ENCODE results near the gene ATP8B3.

The ATP8B3 gene

DNA sequence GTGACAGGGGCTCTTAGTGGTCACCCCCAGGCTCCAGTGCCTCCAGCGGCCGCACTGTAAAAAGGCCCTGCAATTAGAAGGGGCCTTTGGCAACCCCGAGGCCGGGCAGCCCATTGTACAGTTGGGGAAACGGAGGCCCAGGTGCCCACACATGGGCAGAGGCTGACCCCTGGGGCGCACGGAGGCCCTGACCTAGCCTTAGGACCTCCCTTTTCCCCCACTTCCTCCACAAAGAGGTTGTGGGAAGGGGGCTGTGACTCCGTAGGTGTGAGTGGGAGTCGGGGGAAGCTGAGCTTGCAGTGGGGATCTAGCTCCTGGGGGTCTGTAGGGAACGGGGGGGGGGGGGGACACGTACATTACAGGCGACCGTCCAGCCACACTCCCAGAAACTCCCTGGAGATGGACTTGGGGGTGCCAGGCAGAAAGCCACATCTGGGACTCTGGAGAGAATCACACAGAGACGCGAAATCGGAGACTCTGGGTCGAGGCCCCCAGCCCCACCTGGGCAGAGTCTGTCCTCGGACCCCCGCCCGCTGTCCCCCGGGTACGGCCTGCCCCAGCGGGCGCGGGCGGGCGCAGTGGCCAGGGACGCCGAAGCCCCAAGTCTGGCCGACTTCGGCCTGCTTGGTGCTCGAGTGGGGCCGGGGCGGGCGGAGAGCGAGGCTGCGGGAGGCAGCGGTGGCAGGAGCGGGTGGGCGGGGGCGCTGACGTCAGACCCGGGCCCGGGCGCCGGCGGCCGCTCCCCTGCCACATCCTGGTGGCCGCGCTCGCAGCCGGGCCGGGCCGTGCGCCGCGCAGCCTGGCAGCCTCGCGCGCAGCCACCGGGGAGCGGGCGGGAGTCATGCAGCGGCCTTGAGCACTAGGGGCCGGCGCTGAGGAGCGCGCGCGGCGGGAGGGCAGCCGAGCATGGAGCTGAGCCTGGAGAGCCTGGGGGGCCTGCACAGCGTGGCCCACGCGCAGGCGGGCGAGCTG is 59.0 kb downstream of the ATP8B3 start, which contains the start of gene ONECUT3:
Gene ONECUT3, plus strand, starts transcription at position 750 of the 972 bp plus-strand sequence. Its CDS starts 157 bp downstream, at position 907.
- peak; percentile 58 for DNase-seq

DNA sequence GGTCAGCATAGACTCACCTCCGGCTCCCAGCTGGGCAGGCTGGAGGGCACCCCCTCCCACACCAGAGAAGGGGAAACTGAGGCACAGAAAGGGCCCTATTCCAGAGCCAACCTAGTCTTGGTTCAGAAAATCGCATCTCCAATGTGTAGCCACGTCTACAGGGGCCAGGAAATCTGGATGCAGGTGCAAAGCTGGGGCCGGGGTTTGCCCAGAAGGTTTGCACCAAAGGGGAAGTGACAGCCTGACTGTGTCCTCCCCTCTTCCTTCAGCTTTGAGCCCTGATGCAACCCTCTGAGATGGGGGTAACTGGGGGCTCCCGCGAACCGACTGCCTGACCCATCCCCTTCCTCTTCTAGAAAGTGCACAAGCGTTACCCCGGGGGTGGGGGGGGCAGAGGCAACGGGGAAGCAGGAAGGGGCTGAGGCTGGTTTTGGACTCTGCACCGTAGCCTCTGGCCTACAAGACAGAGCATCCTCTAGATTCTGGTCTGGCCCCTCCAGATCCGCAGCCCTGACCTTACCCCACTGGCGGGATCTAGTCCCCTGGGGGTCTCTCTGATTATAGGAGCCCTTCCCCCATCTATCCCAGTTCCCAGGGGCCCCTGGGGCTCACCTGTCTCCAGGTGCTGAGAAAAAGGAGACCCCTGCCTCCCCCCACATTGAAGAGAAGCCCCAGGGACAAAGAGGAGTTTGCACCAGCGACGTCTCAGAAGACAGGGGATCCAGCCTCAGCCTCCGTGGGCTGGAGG is 59.9 kb downstream of the ATP8B3 start:
- no peak for DNase-seq

DNA sequence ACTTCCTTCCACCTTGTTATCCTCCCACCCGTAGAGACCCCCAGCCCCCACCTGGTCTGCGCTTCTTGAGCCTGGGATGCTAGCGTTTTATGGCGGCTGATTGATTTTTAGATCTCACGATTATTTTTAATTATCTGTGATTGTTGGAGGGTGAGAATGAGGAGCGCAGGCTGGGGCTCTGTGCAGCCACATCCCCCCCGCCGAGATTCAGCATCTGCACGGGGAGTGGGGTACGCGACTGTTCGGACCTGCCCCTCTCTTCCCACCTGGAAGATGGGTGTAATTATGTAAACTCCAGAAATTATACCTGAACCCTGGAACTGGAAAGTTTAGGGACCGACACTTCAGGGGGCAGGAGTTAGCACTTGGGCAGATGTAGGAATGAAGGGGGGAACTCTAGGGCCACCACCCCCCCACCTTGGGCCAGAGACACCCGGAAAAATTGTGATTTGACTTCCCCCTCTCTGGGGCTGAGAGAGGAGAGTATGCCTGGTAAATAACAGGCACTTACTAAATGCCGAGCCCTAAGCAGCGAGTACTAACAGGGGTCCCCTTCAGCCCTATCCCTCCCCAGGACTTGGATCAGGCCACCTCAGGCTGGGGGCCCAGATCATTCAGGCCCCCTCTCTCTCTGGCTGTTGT is 60.6 kb downstream of the ATP8B3 start:
- no peak for DNase-seq

DNA sequence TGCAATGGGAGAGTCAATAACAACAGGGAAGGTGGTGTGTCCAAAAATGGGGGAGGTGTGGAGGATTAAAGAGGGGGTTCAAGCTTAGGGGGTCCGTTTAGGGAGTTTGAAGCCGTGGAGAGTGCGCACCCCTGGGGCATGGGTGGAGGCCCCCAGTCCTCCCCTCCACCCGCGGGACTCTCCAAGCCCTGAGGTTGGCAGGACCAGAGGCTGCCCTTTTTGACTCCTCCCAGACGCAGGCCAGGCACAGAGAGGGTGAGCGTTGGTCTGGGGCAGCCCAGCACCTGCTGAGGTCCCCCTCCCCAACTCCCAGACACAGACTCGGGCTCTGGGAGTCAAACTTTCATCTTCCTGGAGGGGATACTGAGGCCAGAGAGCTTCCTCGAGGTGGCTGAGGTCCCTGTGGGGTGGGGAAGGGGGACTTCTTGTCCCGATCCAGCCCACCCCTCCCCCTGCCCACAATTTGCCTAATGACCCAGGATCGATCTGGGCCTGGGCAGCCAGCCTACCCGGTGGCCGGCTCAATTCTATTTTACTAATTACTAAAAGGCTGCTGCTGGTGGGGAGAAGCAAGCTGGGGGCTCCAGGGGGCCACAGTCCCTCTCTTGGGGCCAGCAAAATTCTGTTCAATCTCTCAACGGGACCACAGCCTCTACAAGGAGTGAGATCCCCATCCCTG is 61.6 kb downstream of the ATP8B3 start:
- peak; percentile 22 for DNase-seq

DNA sequence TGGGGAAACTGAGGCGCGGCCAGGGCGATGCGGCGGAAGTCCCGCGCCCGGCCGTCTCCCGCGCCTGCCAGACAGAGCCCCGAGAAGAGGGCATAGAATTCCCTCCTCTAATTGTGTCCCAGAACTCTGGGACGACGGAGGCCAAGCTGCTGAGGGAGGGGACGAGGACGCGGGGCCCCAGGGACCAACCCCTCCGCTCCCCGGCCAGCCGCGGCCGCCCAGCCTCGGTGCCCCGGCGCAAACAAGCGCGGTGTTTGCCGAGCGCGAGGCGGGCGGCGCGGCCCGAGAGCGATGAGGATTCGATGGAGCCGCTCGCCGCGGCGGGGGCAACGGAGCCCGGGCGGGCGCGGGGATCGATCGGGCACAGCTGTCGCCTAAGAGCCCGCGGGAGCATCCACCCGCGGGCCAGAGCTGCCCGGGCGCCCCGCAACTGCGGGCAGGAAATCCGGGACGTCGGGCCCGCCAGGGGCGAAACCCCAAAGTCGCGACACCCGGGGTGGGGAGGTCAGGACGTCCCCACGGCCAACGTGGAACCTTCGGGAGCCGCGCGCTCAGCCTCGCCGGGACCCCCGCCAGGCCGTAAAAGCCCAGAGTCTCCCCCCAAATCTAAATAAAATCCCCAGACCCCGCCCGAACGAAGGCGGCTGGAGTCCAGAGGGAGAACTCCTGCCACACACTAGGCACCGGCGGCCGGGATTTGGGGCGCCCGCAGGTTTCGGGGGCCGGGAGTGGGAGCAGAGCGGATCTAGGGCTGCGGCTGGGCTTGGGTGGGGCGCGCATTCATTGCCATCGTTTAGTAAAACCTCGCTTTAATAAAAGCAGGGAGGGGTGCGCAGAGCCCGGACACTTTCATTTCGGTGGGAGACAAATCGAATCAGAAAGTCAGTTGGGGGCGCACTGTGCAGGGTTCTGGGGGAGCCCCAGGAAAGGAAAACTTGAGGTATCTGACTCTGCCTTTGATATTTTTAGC is 62.4 kb downstream of the ATP8B3 start:
- DNase-seq: peak; percentile 62

DNA sequence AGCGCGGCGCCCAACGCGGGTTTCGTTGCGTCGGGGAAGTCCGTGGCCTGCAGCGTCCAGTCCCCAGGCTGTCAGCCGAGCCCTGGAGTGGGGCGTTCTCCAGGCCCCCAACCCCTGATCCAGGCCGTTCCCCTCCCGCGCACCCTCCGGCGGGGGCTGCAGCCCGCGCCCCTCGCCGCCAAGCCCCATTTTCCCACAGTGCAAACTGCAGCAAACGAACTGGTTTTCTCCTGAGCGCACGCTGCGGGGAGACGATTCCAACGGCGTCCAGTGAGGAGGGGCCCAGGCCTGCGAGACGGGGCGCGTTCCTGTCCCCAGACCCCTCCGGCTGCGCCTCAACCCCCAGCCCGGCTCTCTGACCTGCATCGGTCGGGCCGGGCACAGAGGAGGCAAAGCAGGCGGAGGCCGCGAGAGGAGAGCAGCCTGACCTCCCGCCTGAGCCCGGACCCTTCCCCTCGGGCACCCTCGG is 63.2 kb downstream of the ATP8B3 start:
- peak; percentile 30 for DNase-seq

DNA sequence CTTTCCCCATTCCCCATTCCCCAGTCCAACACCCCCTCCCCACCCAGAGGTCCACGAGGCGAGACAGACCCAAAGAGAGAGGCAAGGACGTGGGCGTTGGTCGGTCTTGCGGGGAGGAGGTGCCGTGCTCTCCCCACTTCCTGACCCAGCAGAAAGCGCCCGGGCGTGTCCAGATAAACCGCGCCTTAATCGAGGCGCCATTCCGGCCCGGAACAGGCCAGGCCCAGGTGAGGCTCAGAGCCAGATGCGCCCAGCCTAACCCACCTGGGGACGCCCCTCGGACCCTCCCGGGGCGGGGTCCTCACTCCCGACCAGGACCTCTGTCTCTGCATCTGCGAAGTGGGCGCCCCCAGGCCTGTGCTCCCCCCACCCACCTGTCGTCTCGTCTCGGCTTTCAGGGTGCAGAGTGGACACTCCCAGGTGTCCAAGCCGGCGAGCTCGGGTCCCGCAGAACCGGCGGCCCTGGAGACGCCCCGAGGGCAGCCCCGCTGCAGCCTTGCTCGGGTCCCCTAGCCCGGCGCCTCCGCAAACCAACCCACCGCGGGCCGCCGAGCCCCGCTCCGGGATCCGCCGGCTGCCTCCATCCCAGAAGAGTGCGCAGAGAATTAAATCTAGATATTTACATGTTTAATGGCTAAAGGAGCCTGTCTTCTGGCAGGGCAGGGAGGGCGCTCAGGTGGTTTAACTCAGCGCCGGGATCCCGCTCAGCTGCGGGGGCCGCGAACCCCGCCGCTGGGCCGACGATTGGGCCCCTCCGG is 63.8 kb downstream of the ATP8B3 start:
- DNase-seq: peak; percentile 24

DNA sequence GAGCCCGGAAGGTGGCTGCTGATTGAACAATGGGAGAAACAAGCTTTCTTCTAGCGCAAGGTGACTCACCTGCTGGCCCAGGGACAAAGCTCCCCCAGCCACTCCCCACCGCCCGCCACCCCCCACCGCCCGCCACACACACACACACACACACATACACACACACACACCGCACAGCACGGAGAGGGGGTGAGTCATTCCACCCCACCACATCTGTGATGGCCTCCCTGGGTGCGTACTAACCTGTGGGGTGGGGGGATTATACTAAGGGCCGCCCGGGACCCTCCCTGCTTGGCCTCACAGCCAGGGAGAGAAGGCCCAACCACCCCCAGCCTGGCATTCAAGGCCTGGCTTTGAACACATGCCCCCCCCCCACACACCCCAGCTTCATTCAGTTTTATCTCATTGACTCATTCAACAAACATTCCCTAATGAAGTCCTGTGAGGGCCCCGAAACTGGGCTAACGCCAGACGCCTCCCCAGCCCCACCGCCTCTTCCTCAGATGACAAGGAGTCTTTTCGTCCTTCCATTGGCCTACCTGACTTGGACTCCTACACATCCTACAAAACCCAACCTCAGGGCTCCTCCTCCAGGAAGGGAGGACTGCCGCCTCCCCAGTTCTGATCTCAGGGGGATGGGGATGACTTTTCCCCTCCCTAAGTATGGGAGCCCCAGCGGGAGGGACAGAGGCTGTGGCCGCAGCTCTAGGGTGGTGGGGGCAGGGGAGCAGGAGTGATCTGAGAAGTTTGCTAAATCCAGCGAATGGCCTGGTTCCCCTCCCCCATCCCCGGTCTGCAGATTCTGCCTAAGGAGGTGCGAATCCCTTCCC is 64.6 kb downstream of the ATP8B3 start:
- no peak for DNase-seq

DNA sequence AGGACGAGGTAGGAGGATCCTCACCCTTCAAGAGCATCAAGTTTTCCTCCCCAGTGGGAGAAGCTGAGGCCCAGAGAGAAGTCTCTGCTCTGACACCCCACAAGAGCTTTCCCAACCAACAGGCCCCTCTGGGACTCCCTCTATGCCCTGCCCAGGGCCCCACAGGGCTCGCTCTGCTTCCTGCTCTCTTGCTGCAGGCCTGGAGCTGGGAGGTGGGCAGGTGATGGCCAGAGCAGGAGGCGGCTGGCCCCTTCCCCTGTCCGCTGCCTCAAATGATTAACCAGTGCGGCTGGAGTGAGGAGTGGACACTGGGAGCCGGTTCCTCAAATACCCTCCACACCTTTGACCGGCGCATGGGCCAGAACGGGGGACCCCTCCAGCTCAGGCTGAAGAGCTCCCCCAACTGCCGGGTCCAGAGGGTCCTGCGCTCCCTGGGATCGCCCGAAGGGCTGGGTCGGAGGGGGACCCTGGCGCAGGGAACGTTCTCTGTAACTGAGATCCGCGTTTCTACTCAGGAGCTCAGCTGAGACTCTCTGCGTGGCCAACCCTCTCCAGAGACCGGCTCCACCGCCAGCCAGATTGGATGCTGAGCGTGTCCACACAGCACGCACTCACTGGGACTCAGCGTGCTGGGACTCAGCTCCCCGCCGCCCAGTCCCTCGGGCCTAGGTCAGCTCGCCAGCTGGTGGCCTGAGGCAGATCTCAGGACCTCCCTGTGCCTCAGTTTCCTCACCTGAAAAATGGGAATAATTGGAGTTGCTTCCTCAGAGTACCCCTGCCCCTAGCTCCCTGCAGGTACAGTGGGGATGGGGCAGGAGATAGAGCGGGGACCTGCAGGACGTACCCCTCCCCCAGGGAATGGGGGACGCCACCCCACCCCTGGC is 65.4 kb downstream of the ATP8B3 start:
- peak; percentile 33 for DNase-seq

DNA sequence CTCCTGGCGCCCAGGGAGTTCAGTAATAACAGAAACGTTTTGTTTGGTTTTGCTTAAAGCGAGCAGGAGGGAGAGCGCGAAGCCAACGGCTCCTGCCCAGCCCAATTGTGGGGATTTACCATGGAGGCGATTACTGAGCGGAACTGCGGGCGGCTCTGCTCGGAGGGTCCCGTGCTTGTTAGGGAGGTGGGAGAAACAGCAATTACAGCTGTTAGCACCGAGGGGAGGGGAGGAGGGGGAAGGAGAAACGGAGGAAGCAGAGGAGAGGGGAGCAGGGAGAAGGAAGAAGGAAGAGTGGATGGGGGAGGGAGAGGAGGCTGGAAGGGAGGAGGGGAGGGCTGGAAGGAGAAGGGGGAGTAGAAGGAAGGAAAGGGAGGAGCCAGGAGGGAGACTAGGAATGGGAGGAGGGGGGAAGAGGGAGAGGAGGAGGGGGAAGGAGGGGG is 66.5 kb downstream of the ATP8B3 start:
- peak; percentile 39 for DNase-seq

DNA sequence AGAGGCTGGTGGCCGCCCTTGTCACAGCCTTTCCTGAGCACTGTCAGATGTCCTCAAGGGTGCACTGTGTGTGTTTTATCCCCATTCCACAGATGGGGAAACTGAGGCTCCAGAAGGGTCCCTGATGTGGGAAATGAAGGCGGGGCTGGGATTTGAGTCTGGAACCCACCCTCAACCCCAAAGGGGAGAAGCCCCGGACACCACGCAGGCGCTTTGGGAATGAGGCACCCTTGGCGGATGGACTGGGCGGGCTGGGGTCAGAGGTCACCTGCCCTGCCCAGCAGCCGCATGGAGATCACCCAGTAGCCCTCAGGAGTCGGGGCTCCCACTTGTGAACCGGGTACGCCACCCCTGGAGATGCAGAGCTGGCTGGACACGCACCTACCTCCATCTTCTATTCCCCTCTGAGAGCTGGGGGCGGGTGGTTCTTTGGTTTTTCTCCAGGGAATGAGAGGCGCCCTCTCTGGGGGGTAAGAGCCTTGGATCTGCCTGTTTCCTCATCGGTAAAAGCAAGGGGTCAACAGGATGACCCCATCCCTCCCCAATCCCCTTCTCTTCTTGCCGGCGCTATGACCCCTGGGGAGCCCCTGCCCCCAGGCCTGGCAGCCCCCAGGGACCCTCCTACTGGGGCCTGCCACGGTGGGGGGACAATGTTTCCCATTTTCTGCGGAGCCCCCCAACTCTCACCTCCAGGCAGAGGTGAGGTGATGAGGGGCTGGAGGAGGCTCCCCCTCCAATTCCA is 67.1 kb downstream of the ATP8B3 start:
- no peak for DNase-seq

DNA sequence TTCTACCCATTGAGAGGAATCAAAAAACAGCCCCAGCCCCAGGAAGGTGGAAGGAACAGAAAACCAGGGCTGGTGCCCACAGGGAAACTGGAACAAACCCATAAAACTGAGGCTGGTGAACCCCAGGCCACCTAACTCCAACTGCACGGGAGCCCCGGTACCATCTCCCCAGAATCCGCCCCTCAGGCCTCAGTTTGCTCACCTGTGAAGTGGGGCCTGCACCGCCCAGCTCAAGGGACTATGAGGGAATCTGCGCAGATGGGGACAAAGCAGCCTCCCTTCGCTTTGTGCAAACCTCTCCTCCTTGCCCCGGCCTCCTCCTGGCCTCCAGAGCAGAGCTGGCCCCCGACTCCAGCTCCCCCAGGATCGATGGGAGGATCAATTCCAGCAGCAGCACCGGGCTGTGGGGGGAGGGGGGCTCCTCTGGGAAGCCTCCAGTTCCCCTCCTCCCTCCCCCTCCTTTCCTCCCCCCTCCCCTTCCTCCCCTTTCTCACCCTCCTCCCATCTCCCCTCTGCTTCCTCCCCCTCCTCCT is 67.9 kb downstream of the ATP8B3 start:
- DNase-seq: no peak

DNA sequence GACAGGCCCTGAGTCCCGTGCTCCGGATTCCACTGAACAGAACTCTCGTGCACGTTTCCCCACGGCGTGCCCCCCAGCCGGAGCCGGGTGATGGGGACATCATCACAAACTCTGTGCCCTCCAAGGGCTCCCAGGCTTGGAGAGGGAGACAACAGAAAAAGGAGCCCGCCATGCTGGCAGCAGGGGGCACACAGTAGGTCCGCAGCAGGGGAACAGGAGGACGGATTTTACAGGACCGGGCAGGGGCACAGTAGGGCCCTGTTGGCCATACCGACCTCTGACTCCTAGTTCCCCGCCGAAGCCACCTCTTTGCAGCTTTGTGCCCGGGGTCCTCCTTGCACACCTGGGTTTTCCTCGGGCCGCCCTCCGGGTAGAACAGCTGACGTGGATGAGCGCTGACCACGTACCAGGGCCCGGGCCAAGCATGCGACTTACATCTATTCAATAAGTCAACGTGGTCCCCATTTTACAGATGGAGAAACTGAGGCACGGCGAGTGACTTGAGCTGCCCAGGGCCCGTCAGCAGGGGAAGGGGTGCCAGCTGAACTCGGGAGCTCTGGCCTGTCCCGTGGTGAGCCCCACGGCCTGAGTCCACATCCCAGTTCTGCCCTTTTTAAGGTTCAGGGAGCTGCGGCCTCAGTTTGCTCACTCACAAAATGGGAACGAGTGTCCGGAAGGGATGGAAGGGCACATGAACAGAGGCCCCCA is 68.9 kb downstream of the ATP8B3 start:
- no peak for DNase-seq

DNA sequence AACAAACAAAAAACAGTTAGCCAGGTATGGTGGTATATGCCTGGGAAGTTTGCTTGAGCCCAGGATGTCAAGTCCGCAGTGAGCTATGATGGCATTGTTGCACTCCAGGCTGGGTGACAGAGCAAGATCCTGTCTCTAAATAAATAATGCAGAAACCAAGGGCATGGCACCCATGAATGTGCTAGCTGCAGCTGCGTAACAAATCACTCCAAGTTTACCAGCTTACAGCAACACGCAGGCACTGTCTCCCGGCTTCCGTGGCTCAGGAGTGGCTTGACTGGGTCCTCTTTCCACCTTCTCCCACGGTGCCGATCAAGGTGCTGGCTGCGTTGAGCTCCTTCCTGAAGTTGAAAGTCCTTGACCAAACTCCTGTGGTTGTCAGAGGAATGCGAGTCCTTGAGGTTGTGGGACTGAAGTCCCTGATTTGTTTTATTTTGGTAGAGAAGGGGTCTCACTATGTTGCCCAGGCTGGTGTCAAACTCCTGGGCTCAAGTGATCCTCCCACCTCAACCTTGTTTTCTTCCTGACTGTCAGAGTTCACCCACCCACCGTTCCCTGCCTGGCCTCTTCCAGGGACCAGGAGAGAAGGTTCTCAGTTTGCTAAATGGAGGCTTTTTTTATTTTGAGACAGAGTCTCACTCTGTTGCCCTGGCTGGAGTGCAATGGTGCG is 72.0 kb downstream of the ATP8B3 start:
- no peak for DNase-seq

DNA sequence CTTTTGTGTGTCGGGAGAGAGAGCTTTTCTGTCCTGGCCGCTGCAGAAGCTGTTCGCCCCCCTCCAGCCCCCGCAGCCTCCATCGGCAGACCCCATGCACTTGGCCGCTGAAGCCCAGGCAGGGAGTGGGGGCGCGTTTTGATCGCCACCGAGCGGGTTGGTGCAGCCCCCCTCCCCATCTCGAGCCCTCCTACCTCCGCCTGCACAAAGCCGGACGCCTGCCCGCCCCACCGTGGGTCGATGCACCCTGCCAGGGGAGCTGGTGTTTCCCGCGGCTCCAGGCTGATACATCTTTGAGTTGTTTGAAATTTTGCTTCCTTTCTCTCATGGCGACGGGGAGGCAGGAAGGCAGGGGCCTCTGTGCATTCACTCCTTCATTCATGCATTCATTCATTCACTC is 75.1 kb downstream of the ATP8B3 start:
- no peak for DNase-seq

DNA sequence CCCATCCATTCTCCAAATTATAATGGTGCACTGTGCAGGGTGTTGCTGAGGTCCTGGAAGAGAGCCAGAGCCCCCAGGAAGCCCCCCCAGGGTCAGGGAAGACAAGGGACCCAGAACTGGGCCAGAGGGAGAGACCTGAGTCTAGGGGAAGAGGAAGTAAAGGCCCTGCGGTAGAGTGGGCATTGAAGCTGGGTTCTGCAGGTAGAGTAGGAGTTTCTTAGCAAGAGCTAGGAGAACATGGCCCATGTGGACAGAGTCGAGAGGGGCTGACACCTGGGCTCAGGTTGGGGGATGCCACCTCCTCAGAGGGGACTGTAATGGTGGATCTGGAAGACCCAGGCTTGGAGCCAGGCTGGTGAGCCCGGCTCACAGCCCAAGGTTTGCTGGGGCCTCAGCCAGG is 75.8 kb downstream of the ATP8B3 start:
- DNase-seq: no peak
